MM.1S (cell line): ENCODE data around the gene MRPL20.

ENCODE experiments used
- DNase-seq: peaks from one replicate; pipeline ENCODE4 v3.0.0-alpha.2; 2015
- H2AFZ ChIP-seq: fragments of 300-600 bp; sonication (generic); 2 replicates; pipeline ENCODE4 v1.6.0; 2016; ENCODE audit warnings: antibody characterized with exemption, low read length
- H3F3A ChIP-seq: fragments of 300-600 bp; sonication (generic); 2 replicates; pipeline ENCODE4 v1.6.1; 2016; ENCODE audit warnings: mild to moderate bottlenecking, antibody characterized with exemption, low read length, moderate library complexity, mixed read lengths; ENCODE audit not compliant: insufficient read depth
- H3K27ac ChIP-seq: fragments of 300-600 bp; sonication (generic); 2 replicates; pipeline ENCODE4 v1.5.1; 2016; ENCODE audit warnings: mild to moderate bottlenecking, low read length
- H3K27me3 ChIP-seq: fragments of 300-600 bp; sonication (generic); replicated peaks from 2 replicates; pipeline ENCODE4 v1.6.0; 2016; ENCODE audit warnings: low read length; ENCODE audit not compliant: insufficient read depth
- H3K36me3 ChIP-seq: fragments of 300-600 bp; sonication (generic); replicated peaks from 2 replicates; pipeline ENCODE4 v1.6.1; 2016; ENCODE audit warnings: mild to moderate bottlenecking, low read length, mixed read lengths; ENCODE audit not compliant: insufficient read depth
- H3K4me1 ChIP-seq: fragments of 300-600 bp; sonication (generic); 2 replicates; pipeline ENCODE4 v1.6.1; 2016; ENCODE audit warnings: low read length, mixed read lengths
- H3K4me2 ChIP-seq: fragments of 300-600 bp; sonication (generic); 2 replicates; pipeline ENCODE4 v1.6.0; 2016; ENCODE audit warnings: low read depth, low read length
- H3K4me3 ChIP-seq: fragments of 300-600 bp; sonication (generic); 2 replicates; pipeline ENCODE4 v1.5.1; 2016; ENCODE audit warnings: low read length, mixed read lengths
- H3K79me2 ChIP-seq: fragments of 300-600 bp; sonication (generic); 2 replicates; pipeline ENCODE4 v1.6.1; 2016; ENCODE audit warnings: mixed run types, low read length, mixed read lengths
- H3K9ac ChIP-seq: fragments of 300-600 bp; sonication (generic); 2 replicates; pipeline ENCODE4 v1.6.1; 2016; ENCODE audit warnings: low read length, mixed read lengths
- H3K9me2 ChIP-seq: fragments of 300-600 bp; sonication (generic); replicated peaks from 2 replicates; pipeline ENCODE4 v1.6.1; 2016; ENCODE audit warnings: mild to moderate bottlenecking, low read length, mixed read lengths; ENCODE audit not compliant: insufficient read depth
- H3K9me3 ChIP-seq: fragments of 300-600 bp; sonication (generic); replicated peaks from 2 replicates; pipeline ENCODE4 v1.6.1; 2016; ENCODE audit warnings: mild to moderate bottlenecking, low read length, mixed read lengths; ENCODE audit not compliant: insufficient read depth
- H4K20me1 ChIP-seq: fragments of 300-600 bp; sonication (generic); 2 replicates; pipeline ENCODE4 v1.6.1; 2016; ENCODE audit warnings: mild to moderate bottlenecking, low read length, moderate library complexity, mixed read lengths; ENCODE audit not compliant: insufficient read depth
- CTCF ChIP-seq: fragments of 300-600 bp; sonication (generic); IDR thresholded peaks from 2 replicates; pipeline ENCODE4 v1.5.1; 2016; ENCODE audit warnings: antibody characterized with exemption, low read length, mixed read lengths
- EZH2 ChIP-seq: fragments of 300-600 bp; sonication (generic); optimal IDR thresholded peaks from 2 replicates; pipeline ENCODE3; 2017; ENCODE audit warnings: low read depth, mild to moderate bottlenecking, antibody characterized with exemption, low read length, mixed read lengths
- EZH2phosphoT487 ChIP-seq: fragments of 300-600 bp; sonication (generic); IDR thresholded peaks from 2 replicates; pipeline ENCODE4 v1.6.1; 2018; ENCODE audit warnings: antibody characterized with exemption, low read length

The MRPL20 gene

DNA sequence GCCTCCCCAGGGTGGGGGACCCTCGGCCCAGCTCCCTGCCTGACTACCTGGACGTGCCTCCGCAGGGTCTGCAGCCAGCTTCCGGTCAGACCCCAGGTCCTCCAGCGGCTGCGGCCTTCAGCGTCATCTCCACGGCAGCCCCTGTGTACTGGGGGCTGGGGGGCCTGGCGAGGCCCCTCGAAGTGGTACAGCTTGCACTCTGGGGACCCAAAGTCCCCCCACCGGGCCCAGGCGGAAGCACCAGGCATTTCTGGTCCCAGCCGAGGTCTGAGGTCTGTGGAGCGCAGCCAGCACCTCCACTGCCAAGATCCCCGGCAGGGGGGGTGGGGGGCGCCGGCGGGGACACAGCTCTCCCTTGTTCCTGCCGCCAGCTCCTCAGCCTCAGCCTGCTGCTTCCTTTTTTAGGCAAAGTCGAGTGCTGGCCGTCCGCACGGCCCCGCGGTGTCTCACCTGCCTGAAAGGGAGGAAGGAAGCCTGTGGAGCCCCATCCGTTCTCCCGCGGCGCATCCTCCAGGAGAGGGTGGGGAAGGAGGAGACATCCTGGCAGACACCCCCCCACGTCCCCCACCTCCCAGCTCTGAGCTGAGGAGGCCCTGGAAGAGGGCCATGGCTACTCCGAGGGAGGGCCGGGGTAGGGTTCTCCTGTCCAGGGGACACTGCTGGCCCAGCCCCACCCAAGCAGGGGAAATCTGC, 27.2 kb upstream of the MRPL20 start:
- no peaks in the 10 kb centered on the region for H3K79me2 ChIP-seq
- H4K20me1 ChIP-seq = no peaks in the 10 kb centered on the region
- H3K4me1 ChIP-seq = no peaks in the 10 kb centered on the region
- TF ChIP-seq CTCF = no peak
- TF ChIP-seq EZH2phosphoT487 = no peak
- TF ChIP-seq EZH2 = no peak
- DNase-seq = no peak
- H2AFZ ChIP-seq = no peak overlapping the region
- H3K9me3 ChIP-seq = no peaks in the 10 kb centered on the region
- no peaks in the 10 kb centered on the region for H3K9me2 ChIP-seq
- no peak overlapping the region for H3K4me3 ChIP-seq
- peaks cover 71% of the 10 kb centered on the region for H3K27me3 ChIP-seq
- H3K4me2 ChIP-seq = no peak overlapping the region
- no peaks in the 10 kb centered on the region for H3K36me3 ChIP-seq
- H3K9ac ChIP-seq = no peak overlapping the region
- no peaks in the 10 kb centered on the region for H3F3A ChIP-seq
- H3K27ac ChIP-seq = no peak overlapping the region

DNA sequence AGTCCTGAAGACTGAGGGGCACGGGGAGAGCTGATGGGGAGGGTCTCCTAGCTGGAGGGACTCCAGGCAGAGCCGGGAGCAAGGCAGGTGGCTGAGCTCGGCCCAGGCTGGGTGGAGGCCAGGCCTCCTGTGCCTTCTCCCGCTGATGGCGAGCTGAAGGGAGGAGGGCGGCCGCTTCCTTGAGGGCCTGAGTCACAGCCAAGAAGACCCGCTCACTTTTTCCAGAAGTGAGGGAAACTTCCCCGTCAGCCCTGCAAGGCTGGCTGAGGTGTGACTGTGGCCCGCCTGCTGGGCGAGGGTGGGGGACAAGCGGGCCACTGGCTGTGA, 26.7 kb upstream of the MRPL20 start:
- Histone ChIP-seq H3K4me1 (no peaks in the 10 kb centered on the region), H3K4me2 (no peak overlapping the region), H3K9me2 (no peaks in the 10 kb centered on the region), H3K27ac (no peak overlapping the region), H3K36me3 (no peaks in the 10 kb centered on the region), H3K4me3 (no peak overlapping the region), H3K27me3 (peaks cover 73% of the 10 kb centered on the region), H3K9me3 (no peaks in the 10 kb centered on the region), H3K9ac (no peak overlapping the region), H2AFZ (no peak overlapping the region), H4K20me1 (no peaks in the 10 kb centered on the region), H3K79me2 (no peaks in the 10 kb centered on the region), H3F3A (no peaks in the 10 kb centered on the region)
- TF ChIP-seq EZH2phosphoT487 (no peak), EZH2 (no peak), CTCF (no peak)
- no peak for DNase-seq

GRCh38 chr1:1432951-1433803, 26.1 kb upstream of the MRPL20 start:
- Histone ChIP-seq H3F3A (no peaks in the 10 kb centered on the region), H3K4me1 (no peaks in the 10 kb centered on the region), H3K27ac (no peak overlapping the region), H3K9ac (no peak overlapping the region), H3K9me2 (no peaks in the 10 kb centered on the region), H3K9me3 (no peaks in the 10 kb centered on the region), H3K4me3 (no peak overlapping the region), H2AFZ (no peak overlapping the region), H3K79me2 (no peaks in the 10 kb centered on the region), H3K27me3 (peaks cover 72% of the 10 kb centered on the region), H4K20me1 (no peaks in the 10 kb centered on the region), H3K4me2 (no peak overlapping the region), H3K36me3 (no peaks in the 10 kb centered on the region)
- DNase-seq = no peak
- TF ChIP-seq EZH2phosphoT487 (no peak), EZH2 (no peak), CTCF (no peak)
